Left colon (tissue), 2 donors: ENCODE measurements around the gene HLCS. TPM values are rescaled to one million over a fixed set of nuclear protein-coding genes. Genes with fewer than 3 reads are reported as not detected.

Experiments
- ATAC-seq: fragments of 200-7000 bp; cut with Tn5 transposase; one replicate; pipeline ENCODE4 v1.9.1; 2020; ENCODE audit warnings: mild to moderate bottlenecking, moderate library complexity
- DNase-seq, 2 donors: peaks; one replicate each; pipeline ENCODE4 v3.0.0-alpha.2; 2020
- intact Hi-C, 2 donors: fragments of 100-400 bp; cut with DNase I in 1 of 2; cut with micrococcal nuclease in 1 of 2; formaldehyde crosslinking; loops; one replicate each; pipeline versions ENCODE4 v1.11.2 to v1.14.0; 2022; cut with DNase I, micrococcal nuclease
- total RNA-seq, 2 donors: library from RNA; stranded (reverse); fragmentation: NEBNext Ultra II Directional; extraction: Animal tissue kit (Norgen Biotek cat#: 25700); gene quantifications; one replicate each; pipeline ENCODE4 v1.2.1, GENCODE V29; 2021
- donor health status: DM: no; HTN: no; CAD: no.
- donor health status: DM: yes; HTN: yes; CAD: no.

The HLCS gene
- total RNA-seq, 2 donors from 2014 or later: 14.1 to 18.8 TPM

DNA sequence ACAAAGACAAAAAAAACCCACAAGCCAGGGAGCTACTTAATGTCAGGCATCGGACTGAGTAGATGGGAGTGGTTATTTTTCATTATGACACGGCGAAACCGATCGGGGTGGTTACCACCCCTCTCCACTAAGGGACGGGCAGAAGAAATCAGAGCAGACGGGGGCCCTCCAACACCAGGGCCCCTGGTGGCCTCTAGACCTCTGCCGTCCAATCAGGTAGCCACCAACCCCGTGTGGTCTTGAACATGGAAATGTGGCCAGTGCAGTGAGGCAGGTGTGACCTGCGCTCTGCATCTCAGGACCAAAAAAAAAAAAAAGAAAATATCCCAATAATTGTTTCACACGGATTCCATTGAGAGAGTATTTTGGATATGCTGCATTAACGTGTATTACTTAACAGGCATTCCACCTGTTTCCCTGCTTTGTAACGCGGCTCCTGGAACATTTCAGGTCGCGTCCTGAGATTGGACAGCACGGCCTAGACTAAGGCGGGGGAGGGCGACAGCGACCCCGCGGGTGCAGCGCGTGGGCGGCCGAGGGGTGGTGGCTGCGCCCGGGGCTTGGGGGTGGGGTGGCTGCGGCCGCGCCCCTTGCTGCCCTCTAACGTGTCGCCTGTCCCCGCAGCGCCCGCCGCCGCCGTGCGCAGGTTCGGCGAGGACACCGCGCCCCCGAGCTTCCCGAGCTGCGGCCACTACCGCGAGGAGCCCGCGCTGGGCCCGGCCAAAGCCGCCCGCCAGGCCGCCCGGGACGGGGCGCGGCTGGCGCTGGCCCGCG lies 219.2 kb downstream of the HLCS start:
- ATAC-seq (peak; percentile 45), DNase-seq (peak in 1 of 2 donors; percentile 12)
- intact Hi-C loops: no loop called here

DNA sequence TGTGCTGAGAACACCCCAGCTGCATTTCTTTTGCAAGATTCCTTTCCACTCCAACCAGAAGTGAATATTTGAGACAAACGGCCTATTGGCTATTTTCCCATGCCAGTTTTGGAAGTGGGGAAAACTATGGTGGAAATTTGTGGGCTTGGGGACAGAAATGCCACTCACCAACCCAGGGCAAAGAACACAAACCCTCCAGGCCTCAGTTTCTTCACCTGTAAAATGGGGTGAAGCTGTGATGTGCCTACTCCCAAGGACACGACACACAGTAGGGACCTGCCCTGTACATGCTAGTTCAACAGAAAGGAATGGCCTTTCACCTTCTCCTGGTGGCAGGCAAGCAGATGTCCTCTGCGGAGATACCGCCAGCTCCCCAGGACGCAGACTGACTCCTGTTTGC lies 221.0 kb downstream of the HLCS start:
- ATAC-seq: no peak
- DNase-seq: no peak
- intact Hi-C loops: no loop called here

DNA sequence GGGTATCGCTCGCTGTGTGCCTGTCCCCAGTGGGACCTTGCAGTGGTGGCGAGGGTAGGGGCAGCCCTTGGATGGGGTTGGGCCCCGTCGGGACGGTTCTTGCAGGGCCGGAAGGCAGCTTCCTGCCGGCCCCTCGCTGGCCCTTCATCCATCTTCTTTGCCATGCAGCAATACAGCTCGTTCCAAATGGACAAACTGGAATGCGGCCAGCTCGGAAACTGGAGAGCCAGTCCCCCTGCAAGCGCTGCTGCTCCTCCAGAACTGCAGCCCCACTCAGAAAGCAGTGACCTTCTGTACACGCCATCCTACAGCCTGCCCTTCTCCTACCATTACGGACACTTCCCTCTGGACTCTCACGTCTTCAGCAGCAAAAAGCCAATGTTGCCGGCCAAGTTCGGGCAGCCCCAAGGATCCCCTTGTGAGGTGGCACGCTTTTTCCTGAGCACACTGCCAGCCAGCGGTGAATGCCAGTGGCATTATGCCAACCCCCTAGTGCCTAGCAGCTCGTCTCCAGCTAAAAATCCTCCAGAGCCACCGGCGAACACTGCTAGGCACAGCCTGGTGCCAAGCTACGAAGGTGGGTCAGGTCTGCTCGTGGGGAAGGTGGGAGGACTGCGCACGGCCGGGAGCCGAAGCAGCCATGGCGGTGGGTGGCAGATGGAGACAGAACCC lies 221.8 kb downstream of the HLCS start:
- DNase-seq (no peak), ATAC-seq (no peak)
- intact Hi-C loops: no loop called here

DNA sequence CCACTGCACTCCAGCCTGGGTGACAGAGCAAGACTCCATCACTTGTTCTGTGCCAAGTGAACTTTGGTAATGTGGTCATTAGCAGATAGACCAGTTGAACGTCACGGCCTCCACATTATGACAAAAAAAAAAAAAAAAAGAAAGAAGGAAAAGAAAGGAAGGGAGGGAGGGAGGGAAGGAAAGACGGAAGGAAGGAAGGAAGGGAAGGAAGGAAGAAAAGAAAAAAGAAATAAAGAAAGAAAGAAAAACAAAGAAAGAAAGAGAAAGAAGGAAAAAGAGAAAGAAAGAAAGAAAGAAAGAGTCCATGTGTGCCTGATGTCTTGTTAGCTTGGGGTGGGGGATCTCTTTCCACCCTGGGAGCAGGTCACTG lies 222.3 kb downstream of the HLCS start:
- intact Hi-C loops: no loop called here
- peak; percentile 47 for ATAC-seq
- DNase-seq: no peak

DNA sequence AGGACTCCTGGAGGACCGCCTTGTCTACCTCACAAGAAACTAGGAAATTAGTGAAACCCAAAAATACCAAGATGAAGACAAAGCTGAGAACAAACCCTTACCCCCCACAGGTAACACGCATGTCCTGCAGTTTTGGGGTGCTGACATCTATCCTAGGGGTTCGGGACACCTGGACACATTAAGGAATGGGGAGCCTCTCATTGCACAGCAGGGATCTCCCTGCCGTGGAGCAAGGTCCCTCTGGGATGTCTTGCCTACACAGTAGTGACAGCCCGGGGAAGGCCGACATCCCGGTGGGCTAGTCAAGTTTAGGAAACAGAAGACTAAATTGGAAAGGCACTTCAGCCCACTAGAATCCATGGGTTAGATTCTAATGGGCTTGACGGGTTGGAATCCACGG lies 223.0 kb downstream of the HLCS start:
- DNase-seq: no peak
- intact Hi-C loops: no loop called here
- ATAC-seq: no peak

DNA sequence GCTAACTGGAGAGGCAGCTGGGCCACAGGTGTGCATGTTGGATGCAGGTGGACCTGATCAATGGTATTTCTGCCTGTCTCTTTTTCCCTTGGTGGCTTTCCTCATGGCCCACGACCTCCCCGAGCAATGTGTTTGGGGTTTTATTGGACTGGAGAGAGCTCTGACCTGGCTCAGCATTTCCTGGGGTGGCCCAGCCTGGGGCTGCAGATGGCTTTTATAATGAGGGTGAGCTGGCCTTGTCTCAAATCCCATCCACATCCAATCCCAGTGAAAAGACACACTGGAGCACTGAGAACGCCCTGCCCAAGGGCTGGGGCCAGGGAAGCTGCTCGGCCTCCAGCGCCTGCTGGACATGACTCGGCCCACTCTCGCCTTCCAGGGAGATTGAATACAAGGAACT lies 223.5 kb downstream of the HLCS start:
- ATAC-seq: no peak
- intact Hi-C loops: no loop called here
- DNase-seq: no peak

DNA sequence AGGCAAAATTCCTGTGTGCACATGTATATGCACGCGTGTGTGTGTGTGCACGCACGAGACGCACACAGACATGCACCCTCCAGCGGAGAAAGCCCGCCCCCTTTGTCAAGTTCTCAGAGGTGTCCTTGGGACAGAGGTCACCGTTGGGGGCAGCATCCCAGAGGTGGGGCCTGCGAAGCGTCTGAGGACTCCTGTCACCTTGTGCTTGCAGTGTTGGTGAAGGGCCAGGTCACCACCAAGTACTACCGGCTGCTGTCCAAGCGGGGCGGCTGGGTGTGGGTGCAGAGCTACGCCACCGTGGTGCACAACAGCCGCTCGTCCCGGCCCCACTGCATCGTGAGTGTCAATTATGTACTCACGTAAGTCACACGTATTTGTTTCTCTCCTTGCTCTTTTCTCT lies 225.0 kb downstream of the HLCS start:
- intact Hi-C loops: no loop called here
- no peak for ATAC-seq
- DNase-seq: no peak

DNA sequence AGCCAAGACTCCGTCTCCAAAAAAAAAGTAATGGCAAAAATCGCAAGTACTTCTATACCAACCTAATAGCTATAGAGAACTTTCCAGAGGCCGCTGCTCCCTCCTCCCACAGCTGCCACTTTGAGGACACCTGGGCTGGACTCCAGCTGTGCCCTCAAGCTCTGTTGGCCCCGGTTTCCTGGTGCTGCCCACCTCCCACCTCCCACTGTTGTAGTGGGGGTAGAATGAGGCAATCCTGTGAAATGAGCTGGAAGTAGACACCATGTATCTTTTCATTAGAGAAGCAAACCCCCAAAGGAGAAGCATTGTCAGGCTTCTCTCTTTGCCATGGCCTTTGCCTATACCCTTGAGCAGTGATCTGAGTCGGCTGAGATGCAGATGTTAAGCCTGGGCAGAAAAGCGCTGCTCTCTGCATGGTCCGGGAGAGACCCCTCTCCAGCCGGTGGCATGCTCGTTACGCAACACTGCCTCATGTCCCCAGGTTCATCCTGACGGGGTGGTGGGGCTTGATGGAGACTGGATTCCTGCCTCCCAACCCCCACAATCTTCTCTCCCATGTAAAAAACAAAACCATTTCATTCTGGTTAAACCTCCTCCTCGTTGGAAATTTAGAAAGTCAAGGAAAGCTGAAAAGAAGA lies 227.9 kb downstream of the HLCS start:
- no peak for DNase-seq
- ATAC-seq: no peak
- intact Hi-C loops: no loop called here

DNA sequence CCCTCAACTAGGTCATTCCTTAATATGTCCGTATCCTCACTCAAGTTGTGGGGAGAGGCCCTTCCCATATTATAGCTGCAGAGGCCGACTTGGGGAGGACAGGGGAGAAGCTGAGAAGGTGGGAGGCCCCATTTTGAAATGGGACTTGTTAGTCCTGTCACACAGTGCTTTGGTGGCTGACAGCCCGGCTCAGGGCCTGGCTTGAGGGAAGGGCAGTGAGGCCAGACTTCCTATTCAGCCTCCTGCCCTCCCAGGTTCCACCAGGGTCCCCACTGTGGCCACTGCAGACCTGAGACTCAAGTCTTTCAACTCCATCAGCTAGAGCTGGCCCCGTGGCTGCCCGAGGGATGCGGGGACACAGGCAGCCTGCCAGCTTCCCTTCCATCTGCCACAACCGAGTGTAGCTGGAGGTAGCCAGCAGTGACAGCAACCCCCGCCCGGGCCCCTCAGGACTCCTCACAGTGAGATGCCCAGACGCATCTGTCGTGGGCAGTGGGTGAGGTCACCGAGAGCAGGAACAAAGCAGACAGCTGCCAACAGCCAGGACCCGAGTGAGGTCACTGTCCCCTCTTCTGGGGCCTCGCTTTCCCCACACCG lies 230.6 kb downstream of the HLCS start:
- no peak for DNase-seq
- intact Hi-C loops: no loop called here
- ATAC-seq: no peak

DNA sequence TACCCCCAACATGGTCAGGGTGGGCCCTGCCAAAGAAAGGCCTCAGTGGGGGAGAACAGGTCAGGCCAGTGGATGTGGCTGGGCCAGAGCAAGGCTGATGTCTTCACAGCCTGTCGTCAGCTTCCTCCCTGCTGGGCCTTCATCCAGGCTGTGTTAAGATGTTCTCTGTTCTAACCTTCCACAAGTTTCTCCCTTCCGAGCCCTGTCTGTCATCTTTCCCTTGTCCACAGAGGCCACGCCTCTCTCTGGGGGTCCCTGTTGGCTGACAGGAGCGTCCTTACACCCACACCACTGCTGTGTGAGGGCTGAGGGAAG lies 231.3 kb downstream of the HLCS start:
- ATAC-seq: no peak
- intact Hi-C loops: no loop called here
- DNase-seq: no peak

DNA sequence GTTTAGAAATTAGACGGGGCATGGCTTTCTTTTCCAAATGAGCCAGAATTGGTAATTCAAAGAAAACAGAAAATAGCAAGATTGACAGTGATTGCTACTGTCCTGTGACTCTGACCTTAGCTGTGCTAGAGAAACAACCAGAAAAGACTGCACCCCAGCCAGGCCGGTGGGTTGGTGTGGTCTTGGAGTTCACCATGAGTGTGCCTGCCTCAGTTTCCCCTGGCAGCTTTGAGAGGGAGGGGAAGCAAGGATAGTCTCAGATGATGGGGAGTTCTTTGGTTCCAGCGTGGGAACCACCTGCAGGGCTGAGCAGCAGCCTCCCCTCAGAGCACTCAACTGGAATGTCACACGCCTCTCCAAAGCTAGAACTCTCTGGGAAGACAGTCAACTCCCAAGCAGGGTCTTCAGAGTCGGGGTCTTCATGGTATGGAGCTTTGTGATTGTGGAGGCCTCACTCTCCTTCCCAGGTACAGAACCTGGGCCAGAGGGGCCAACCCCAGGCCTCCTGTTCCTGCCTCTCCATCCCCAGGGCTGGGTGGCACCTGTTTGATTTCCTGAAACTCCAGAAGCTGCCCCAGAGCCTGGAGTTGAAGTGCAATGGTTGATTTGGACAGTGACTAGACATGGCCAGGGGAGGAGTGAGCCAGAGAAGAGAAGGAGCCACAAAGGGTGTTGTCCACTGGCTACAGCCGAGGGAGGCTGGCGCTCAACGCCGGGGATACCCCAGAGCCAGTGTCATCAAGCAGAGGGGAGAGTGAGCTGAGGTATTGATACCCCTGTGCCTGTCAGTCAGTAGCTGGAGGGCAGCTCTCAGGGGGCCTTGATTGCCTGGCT lies 231.9 kb downstream of the HLCS start:
- ATAC-seq: no peak

DNA sequence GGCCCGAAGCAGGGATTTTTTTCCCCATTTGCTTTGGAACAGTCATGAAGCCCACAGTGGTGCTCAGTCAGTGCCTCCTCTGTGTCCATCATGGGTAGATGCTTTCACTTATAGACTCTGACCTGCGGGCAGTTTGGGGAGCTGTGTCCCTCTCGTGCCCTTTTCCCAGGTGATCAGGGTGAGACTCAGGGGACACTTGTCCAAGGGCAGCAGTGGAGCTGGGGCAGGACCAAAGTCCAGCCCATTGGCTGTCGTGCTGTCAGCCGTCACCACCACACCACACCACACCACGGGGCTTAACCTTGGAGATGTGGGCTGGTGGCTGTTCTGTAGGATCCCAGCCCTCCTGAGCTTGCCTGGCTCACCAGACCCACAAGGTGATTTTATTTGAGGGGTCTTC lies 232.6 kb downstream of the HLCS start:
- ATAC-seq: no peak
- intact Hi-C loops: no loop called here
- DNase-seq: no peak

More for the DNA sequence above, 231.9 kb downstream of the HLCS start:
- intact Hi-C loops: no loop called here
- DNase-seq: no peak

DNA sequence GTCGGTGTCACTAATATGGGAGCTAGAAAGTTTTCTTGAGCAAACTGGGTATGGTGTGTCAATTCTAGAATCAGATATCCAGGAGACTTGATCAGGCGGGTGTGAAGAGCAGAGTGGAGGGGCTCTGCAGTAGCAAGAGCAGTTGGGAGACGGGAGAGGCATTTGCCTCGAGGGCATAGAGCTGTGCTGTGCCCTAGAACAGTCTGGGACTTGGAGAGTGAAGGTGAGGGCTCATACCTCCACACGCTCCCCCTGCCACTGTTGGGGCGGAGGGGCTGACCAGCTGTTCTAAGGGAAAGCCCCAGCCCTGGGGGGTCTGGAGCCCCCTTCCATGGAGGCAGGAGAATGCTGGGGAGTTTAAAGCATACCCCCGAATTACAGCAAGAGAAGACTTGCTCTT lies 233.7 kb downstream of the HLCS start:
- intact Hi-C loops: no loop called here
- DNase-seq (no peak), ATAC-seq (no peak)

DNA sequence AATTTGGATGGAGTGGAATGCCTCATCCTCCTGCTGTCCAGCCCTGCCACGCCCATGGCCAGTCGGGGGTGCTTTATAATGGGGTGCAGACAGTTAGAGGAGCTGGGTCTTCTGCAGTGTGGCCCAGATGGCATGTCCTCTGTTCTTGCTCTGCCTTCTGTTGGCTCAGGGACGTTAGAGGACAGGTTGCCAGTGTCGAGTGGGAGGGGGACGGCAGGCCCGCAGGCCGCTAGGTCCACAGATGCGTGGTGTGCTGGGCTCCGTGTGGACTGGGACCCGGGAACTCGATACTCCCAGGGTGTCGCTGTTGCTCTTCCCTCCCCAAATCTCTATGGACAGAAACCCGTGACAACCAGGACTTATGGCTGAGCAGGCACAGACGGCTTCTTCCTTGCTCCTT lies 234.3 kb downstream of the HLCS start:
- ATAC-seq: no peak
- intact Hi-C loops: no loop called here
- DNase-seq: no peak

DNA sequence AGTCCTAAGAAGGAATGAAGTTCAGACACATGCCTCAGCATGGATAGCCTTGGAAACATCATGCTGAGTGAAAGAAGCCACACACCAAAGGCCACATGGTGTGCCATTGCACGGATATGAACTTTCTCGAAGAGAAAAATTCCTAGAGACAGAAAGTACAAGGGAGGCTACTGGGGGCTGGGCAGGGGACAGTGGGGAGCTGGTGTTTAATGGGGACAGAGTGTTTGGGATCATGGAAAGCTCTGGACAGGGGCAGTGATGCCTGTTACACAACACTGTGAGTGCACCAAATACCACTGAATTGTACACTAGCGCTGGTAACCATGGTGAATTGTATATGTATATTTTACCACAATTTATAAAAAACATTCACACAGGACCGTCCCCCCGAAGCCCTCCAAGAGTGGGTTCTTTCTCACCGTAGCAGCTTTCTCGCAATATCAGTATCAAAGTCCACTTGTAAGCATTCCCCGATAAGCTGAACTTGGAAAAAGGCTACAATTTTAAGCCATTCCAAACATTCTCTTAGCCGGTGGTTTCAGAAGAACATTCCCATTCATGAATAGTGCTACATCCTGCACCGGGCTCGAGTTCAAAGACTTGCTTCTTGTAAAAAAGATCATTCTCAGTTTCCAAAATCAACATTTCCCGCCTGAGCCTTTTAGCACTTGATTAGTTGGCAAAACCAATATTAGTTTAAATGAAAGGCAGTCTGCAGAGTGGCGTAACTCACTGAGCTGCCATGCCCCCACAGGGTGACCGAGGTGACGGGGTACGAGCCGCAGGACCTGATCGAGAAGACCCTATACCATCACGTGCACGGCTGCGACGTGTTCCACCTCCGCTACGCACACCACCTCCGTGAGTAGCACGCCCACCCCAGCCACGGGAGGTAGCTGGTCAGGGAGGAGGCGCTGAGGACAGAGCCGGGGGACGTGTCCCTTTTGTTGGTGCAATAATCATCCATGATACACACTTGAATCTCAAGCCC lies 235.9 kb downstream of the HLCS start:
- no peak for DNase-seq
- ATAC-seq: no peak
- intact Hi-C loops: no loop called here

DNA sequence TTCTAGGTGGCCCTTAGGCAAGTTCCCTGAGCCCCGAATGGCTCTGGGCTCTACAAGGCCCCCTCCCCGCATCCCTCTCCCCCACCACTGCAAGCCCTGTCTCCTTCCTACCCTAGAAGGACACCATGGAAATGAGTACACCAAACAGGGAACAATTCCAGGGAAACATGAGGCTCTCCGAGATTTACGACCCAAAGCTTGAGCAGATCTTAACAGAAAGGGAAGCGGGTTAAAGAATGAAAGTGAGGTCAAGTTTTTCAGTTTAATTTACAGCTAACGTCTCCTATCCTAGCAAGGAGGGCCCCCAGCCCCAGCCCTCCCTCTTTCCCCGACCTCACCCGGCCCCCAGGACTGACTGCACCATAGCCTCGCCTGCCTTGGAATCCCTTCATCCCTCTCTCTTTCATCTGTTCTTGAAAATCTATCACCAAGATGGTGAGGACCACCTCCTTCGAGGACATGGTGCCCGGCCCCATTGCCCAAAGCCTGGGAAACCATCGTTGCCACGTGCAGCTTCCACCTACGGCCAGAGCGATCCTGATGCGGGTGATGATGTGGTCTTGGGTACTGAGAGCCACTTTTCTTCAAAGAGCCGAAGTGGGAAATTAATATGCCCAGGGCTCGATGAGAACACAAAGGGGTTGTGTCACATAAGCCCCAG lies 237.0 kb downstream of the HLCS start:
- DNase-seq (no peak), ATAC-seq (no peak)
- intact Hi-C loops: no loop called here

DNA sequence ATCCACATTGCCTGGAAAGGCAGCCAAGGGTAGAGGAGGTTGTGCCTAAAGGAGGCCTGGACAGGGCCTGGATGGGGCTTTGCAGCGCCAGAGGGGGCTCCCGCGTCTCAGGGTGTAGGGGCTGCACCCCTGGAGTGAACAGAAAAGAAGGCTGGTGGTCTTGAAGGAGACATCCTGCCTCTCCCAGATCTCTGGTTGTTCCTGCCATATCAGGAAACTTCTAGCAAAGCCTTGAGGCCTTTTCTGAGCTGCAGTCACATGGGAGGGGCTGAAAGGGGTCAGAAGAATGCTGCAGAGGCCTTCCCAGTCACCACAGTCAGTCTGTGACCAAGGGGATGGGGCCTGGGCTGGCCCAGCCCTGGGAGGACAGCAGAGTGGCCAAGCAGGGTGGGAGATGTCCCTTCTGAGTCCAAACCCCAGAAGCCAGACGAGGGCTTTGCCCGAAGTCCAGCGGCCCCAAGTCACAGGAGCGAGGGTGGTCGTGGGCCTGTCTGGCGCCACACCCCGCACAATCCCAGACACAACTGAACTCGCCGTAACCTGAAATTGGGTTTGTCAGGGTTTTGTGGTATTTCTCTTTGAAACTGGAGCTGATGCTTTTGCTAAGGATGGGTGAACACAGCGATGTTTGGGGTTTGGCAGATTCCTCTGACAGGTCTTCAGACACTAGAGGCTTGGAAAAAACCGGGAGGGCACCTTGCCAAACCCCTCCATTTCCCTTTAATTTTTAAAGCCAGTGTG lies 237.9 kb downstream of the HLCS start:
- intact Hi-C loops: no loop called here
- ATAC-seq: no peak

More for the DNA sequence above, 237.9 kb downstream of the HLCS start:
- DNase-seq: no peak
